DND-41 (cell line): Measurements from ENCODE around the gene EIF6.

Source experiments
- EZH2 ChIP-seq: IDR thresholded peaks from 3 replicates; pipeline ENCODE4 v1.6.1; 2012; ENCODE audit warnings: borderline replicate concordance, low read depth, mild to moderate bottlenecking, moderate library complexity, low read length, inconsistent platforms; ENCODE audit not compliant: severe bottlenecking
- TF ChIP-seq, protein P1 (sequence below): IDR thresholded peaks from 2 replicates; pipeline ENCODE4 v1.5.1; 2012; ENCODE audit warnings: borderline replicate concordance, low read length, moderate library complexity, mild to moderate bottlenecking; ENCODE audit not compliant: poor library complexity, severe bottlenecking; ENCODE audit errors: extremely low read depth

DNA sequence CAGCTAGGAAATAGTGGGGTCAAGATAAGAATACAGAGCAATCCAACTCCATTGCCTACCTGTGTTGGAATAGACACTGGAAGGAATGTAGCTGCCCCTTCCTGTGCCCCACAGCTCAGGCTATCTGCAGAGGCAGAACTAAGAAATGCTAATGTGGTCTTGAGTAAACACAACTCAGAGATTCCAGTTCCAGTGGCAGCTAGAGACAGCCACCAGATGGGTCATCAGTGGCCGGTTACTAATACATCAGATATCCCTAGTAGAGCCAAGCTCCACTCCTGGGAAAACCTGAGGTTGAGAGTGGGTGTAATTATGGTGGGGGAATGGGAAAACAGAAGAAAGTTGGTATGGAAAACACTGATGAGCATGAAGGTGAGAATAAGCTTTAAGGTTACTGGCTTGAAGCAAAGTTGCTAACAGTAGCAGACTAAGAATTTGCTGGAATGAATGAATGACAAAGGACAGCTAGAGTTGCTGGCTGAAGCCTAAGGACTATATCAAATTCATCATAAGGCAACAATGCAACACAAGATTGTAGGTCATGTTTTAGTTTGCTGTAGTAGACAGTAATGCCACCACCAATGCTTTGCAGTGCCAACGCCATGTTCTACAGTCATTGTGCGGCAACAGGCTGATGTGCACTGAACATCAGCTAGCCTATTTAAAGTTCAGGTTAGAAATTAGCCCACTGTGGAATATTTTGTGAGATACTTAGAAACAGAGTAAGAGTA is 36.0 kb upstream of the EIF6 start:
- TF ChIP-seq, protein P1, sequence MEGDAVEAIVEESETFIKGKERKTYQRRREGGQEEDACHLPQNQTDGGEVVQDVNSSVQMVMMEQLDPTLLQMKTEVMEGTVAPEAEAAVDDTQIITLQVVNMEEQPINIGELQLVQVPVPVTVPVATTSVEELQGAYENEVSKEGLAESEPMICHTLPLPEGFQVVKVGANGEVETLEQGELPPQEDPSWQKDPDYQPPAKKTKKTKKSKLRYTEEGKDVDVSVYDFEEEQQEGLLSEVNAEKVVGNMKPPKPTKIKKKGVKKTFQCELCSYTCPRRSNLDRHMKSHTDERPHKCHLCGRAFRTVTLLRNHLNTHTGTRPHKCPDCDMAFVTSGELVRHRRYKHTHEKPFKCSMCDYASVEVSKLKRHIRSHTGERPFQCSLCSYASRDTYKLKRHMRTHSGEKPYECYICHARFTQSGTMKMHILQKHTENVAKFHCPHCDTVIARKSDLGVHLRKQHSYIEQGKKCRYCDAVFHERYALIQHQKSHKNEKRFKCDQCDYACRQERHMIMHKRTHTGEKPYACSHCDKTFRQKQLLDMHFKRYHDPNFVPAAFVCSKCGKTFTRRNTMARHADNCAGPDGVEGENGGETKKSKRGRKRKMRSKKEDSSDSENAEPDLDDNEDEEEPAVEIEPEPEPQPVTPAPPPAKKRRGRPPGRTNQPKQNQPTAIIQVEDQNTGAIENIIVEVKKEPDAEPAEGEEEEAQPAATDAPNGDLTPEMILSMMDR, result no peak
- TF ChIP-seq EZH2, result no peak
